Activated naive CD8-positive, alpha-beta T cell treated with anti-CD3 and anti-CD28 coated beads, Interleukin-2, amount 50 U/mL, for 24 hours (primary cell): Measurements from ENCODE around the gene MYBPC1.
"Not testable (repeated sequence)": the region's sequence is repeated elsewhere in the genome, so short reads cannot be mapped to it uniquely, and the experiment has no call there.

Experiments
- ATAC-seq: fragments of 150-1000 bp; cut with Tn5 transposase; one replicate; pipeline ENCODE4 v1.10.0; 2021
- DNase-seq: peaks from one replicate; pipeline ENCODE4 v3.0.0; 2021
- H3K27ac Mint-ChIP-seq: one replicate; pipeline ENCODE4 v1.8.0; 2021; ENCODE audit warnings: mild to moderate bottlenecking, mixed read lengths
- H3K27me3 Mint-ChIP-seq: one replicate; pipeline ENCODE4 v1.8.0; 2021; ENCODE audit warnings: mixed read lengths
- H3K36me3 Mint-ChIP-seq: one replicate; pipeline ENCODE4 v1.8.0; 2021; ENCODE audit warnings: low read depth, mixed read lengths
- H3K4me1 Mint-ChIP-seq: one replicate; pipeline ENCODE4 v1.8.0; 2021; ENCODE audit warnings: mixed read lengths
- H3K4me3 Mint-ChIP-seq: one replicate; pipeline ENCODE4 v1.8.0; 2021; ENCODE audit warnings: mild to moderate bottlenecking, moderate library complexity, mixed read lengths
- H3K9me3 Mint-ChIP-seq: one replicate; pipeline ENCODE4 v1.8.0; 2021; ENCODE audit warnings: mixed read lengths

Gene MYBPC1

DNA sequence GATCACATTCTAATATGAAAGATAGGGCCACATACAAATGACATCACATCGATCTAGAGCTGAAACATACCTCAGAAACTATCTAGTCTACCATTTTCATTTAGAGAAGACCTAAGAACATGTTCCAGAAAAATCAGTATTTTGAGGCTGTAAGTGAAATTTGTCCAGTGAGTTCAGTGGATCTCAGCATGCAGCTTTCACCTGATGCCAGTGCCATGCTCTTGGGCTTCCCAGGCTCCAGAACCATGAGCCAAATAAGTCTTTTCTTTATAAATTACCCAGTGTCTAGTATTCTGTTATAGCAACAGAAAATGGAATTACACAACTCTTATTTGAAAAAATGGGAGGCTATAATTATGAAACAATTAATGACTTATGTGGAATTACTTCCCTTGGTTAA, 111.6 kb downstream of the MYBPC1 start:
- Mint-ChIP-seq H3K27me3 (no peaks in the 10 kb centered on the region), H3K36me3 (no peaks in the 10 kb centered on the region), H3K27ac (no peak overlapping the region), H3K9me3 (no peaks in the 10 kb centered on the region), H3K4me1 (peaks cover 23% of the 10 kb centered on the region), H3K4me3 (no peak overlapping the region)
- ATAC-seq (no peak), DNase-seq (no peak)

DNA sequence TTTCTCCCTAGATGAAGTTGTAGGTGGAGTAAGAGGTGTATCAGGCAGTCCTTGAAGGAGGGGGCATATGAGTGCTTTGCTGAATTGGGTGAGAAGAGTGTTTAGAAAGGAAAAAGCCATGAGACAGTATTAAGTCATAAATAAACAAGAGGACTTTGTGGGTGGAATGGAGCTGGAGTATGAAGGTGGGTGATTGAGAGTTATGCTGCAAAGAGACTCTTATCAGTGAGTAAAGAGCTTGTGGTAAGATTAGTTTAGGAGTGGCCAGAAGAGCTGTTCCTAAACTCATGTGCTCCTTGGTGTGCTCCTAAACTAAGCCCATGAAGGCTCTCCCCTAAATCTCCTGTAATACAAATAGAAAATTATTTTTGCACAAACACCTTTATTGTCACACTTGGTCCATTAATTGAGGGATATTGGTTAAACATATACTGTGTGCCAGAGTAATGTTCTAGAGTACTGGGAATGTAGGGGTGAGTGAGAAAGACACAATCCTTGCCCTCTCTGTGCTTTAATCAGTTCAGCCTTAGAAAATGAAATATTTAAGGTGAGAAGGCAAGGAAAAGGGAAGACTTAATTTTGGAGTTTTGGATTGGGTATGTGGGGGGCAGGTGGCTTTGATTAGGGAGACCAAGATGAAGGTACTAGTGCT, 112.5 kb downstream of the MYBPC1 start:
- Mint-ChIP-seq H3K4me3 (no peak overlapping the region), H3K27me3 (no peaks in the 10 kb centered on the region), H3K4me1 (peaks cover 23% of the 10 kb centered on the region), H3K27ac (no peak overlapping the region), H3K9me3 (no peaks in the 10 kb centered on the region), H3K36me3 (no peaks in the 10 kb centered on the region)
- ATAC-seq = no peak
- no peak for DNase-seq

DNA sequence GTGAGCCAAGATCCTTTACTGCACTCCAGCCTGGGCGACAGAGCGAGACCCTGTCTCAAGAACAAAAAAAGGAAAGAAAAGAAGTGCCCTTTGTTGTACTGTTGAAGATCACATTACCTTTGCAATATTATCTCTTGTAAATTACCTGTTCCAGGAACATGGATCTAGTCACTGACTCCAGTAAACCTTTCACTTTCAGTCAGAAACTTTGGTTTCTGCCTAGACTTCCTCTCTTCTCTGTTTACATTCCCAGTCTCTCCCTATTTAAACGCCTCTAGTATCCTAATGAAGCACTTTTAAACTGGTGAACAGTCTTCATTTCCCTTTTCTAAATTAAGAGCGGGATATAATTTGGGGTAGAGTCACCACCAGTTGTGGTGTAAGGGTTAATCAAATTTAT, 115.5 kb downstream of the MYBPC1 start:
- no peaks in the 10 kb centered on the region for H3K27me3 Mint-ChIP-seq
- DNase-seq (no peak), ATAC-seq (no peak)
- H3K36me3 Mint-ChIP-seq = no peaks in the 10 kb centered on the region
- no peak overlapping the region for H3K4me3 Mint-ChIP-seq
- H3K9me3 Mint-ChIP-seq = no peaks in the 10 kb centered on the region
- no peak overlapping the region for H3K27ac Mint-ChIP-seq
- peaks cover 17% of the 10 kb centered on the region for H3K4me1 Mint-ChIP-seq

DNA sequence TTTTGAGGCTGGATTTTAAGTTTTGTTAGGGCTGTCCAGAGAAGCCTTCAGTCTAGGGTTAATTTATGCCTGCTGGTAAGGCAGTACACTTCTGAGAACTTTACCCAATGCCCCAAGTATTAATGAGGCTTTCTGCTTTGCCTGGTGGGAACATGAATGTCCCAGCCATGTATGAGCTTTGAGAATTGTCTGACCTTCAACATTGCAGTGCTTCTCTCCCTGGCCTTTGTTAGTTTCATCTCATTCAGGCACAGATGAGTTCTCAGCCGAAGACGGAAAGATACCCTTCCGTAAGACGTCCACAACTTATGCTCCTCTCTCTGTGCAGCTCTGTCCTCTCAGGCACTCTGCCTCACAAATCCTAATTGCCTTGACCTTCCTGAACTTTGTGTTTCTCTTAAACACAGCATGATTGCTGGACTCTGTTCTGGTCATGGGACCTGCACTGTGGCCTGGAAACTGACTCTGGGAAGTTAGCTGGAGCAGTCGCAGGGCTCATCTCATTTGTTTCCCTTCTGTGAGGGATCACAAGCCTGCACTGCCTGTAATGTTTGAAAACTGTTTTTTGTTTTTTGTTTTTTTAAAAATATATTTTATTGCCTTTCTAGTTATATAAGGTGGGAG, 118.4 kb downstream of the MYBPC1 start:
- DNase-seq (no peak), ATAC-seq (no peak)
- H3K4me1 Mint-ChIP-seq = peaks cover 12% of the 10 kb centered on the region
- H3K9me3 Mint-ChIP-seq = no peaks in the 10 kb centered on the region
- no peaks in the 10 kb centered on the region for H3K36me3 Mint-ChIP-seq
- H3K27ac Mint-ChIP-seq = no peak overlapping the region
- no peak overlapping the region for H3K4me3 Mint-ChIP-seq
- H3K27me3 Mint-ChIP-seq = no peaks in the 10 kb centered on the region

DNA sequence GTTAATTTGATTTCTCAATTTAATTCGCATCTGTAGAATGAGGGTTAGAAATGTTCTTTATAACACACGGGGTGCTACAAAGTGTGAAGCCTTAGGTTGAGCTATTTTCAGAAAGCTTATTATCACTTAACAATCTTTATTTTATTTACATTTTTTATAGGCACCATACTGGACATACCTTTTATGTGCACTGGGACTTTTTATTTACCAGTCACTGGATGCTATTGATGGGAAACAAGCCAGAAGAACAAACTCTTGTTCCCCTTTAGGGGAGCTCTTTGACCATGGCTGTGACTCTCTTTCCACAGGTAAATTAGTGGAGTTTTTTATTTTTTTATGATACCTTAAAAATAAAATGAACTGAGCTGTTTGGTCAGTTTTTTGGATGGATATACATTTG, 119.2 kb downstream of the MYBPC1 start:
- Mint-ChIP-seq H3K9me3 (no peaks in the 10 kb centered on the region), H3K27me3 (no peaks in the 10 kb centered on the region), H3K36me3 (peaks cover 2% of the 10 kb centered on the region), H3K27ac (no peak overlapping the region), H3K4me1 (peaks cover 11% of the 10 kb centered on the region), H3K4me3 (no peak overlapping the region)
- DNase-seq (no peak), ATAC-seq (no peak)

DNA sequence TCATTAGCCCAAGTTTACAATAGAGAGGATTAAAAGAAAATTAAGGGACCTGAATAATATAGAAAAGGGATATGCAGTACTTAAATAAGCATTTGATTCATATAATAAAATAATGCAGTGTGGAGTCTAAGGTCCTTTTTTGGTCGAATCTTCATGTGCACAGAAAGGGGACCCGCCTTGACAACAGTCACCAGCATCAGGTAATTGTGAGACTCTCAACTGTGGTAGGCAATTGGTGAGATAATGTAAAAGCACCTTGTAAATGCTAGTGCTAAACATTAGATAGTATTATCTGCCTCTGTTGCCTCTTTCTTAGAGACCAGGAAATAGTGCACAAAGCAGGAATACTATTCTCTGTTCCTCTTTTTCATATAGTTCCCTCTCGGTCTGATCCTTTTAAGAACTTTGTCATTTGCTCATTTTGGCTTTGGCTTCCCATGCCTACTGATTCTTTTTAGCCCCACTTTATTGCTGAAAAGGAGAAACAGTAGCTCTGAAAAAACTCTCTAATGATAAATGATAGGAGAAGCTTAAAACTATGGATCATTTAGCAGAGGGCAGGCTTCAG, 120.2 kb downstream of the MYBPC1 start:
- H3K27me3 Mint-ChIP-seq = no peaks in the 10 kb centered on the region
- ATAC-seq (no peak), DNase-seq (no peak)
- H3K36me3 Mint-ChIP-seq = peaks cover 2% of the 10 kb centered on the region
- H3K4me1 Mint-ChIP-seq = peaks cover 3% of the 10 kb centered on the region
- no peaks in the 10 kb centered on the region for H3K9me3 Mint-ChIP-seq
- H3K4me3 Mint-ChIP-seq = no peak overlapping the region
- H3K27ac Mint-ChIP-seq = no peak overlapping the region

DNA sequence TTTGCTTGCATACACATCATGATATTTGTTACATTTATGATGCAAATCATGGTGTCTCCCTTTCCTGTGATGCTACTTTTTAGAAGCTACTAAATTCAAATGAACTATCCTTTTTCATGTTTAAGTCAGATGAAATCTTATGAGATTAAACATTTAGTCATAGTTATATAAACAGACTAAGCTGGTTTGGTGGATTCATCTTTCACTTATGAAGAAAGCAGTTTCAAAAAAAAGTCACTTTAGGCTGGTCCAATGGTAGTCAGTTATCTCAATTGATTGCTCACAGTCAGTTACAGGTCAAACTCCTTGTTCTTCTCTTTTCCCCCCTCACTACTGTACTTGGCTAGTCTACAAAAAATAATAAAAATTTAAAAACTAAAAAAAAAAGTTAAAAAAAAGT, 124.8 kb downstream of the MYBPC1 start:
- DNase-seq (no peak), ATAC-seq (no peak)
- Mint-ChIP-seq H3K27me3 (no peaks in the 10 kb centered on the region), H3K36me3 (peaks cover 3% of the 10 kb centered on the region), H3K9me3 (no peaks in the 10 kb centered on the region), H3K4me3 (no peak overlapping the region), H3K4me1 (no peaks in the 10 kb centered on the region), H3K27ac (no peak overlapping the region)

DNA sequence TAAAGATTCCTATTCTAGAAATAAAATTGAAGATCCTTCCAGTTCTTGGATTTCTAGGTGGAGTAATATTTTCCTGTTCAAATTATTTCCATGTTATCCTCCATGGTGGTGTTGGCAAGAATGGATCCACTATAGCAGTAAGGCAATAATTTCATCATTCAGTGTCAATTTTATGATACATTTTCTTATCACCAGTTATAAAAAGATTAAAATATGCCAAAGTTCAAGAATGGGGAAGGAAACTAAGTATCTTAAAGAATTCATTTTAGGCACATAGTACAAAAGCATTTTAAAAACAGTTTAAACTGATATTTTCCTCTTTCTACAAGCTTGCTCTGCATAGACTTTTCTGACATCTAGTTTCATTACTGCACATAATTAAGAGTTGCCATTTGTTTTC, 125.3 kb downstream of the MYBPC1 start:
- Mint-ChIP-seq H3K4me3 (no peak overlapping the region), H3K9me3 (no peaks in the 10 kb centered on the region), H3K27ac (no peak overlapping the region), H3K4me1 (no peaks in the 10 kb centered on the region), H3K27me3 (no peaks in the 10 kb centered on the region), H3K36me3 (peaks cover 6% of the 10 kb centered on the region)
- ATAC-seq (no peak), DNase-seq (no peak)

DNA sequence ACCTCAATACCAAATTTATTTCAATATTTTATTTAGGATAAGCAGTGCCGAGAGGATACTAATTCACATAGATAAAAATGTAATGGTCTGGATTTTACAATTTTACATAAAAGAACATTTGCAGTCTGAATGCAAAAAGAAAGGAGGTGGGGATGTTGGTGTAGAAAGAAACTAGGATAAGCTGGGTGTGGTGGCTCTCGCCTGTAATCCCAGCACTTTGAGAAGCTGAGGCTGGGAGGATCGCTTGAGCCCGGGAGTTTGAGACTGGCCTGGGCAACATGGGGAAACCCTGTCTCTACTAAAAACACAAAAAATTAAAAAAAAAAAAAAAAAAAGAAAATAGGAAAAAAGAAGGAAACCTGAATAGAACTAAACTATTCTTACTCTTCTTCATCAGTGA, 127.6 kb downstream of the MYBPC1 start:
- no peak for DNase-seq
- Mint-ChIP-seq H3K4me1 (no peaks in the 10 kb centered on the region), H3K27ac (no peak overlapping the region), H3K4me3 (no peak overlapping the region), H3K27me3 (no peaks in the 10 kb centered on the region), H3K36me3 (peaks cover 12% of the 10 kb centered on the region), H3K9me3 (no peaks in the 10 kb centered on the region)
- no peak for ATAC-seq

DNA sequence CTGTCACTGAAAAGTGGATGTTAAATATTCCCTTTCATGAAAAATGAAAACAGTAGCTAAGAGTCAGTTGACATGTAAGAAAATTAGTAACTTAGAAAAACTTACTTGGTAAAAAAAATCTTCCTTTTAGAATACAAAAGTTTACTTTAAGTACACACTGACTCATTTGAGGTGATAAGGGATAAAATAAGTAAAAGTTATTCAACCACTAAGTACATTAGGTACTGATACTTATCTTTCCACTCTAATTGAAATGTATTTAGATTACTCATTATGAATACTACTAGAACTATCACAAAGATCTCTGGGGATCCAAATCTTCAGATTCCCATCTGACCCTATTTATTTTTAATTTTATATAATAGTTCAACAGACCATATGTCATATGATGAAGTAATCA, 132.3 kb downstream of the MYBPC1 start:
- Mint-ChIP-seq H3K4me3 (no peak overlapping the region), H3K27ac (no peak overlapping the region), H3K4me1 (no peaks in the 10 kb centered on the region), H3K9me3 (no peaks in the 10 kb centered on the region), H3K36me3 (peaks cover 16% of the 10 kb centered on the region), H3K27me3 (no peaks in the 10 kb centered on the region)
- no peak for ATAC-seq
- no peak for DNase-seq

DNA sequence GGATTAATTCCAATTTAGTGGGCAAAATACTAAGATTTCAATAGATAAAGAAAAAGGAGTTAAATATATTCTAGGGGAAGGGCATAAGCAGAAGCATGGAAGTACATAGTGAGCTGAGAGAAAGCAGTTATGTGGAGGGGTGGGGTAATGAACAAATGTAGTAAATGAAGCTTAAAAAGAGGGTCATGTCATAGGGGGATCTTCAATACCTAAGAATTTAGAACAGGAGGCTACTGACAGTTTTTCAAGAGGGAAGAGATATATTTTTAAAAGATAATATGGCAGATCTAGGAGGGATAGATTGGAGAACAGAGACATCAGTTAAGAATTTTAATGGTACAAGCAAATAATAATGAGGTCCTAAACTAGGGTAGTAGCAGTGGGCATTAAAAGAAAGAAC, 135.1 kb downstream of the MYBPC1 start:
- Mint-ChIP-seq H3K4me3 (no peak overlapping the region), H3K4me1 (no peaks in the 10 kb centered on the region), H3K36me3 (peaks cover 17% of the 10 kb centered on the region), H3K27ac (no peak overlapping the region), H3K9me3 (no peaks in the 10 kb centered on the region), H3K27me3 (no peaks in the 10 kb centered on the region)
- no peak for ATAC-seq
- DNase-seq = no peak

DNA sequence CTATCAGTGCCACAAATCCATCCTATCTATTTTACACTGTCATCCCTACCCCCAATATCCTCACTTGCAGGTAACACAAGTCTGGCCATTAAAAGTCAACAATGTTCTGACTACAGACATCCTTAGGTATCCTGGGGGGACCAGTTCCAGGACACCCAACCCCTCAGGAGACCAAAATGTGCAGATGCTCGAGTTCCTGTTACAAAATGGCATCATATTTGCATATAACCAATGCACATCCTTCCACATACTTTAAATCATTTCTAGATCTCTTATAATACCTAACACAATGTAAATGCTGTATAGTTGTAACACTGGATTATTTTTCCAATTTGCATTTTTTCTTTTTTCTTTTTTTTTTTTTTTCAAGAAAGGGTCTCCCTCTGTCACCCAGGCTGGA, 137.5 kb downstream of the MYBPC1 start:
- no peak overlapping the region for H3K27ac Mint-ChIP-seq
- ATAC-seq = no peak

DNA sequence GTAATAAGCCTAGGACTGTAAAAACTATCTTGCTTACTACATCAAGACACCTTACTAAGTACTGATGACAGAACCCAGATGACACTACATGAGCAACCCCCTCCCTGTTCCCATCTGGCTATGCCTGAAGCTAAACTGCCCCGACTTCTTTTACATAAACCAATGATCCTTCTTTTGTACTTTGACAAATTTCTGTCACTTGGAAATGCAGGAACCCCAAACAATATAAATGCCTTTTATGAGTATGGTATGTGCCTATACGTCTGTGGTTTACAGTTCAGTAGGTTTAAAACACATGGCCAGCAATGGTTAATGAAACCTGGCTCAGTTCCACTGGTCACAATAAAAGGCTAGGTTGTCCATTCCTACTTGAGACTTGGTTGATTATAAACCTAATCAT, 138.4 kb downstream of the MYBPC1 start:
- no peak overlapping the region for H3K4me3 Mint-ChIP-seq
- H3K36me3 Mint-ChIP-seq = peaks cover 8% of the 10 kb centered on the region
- no peaks in the 10 kb centered on the region for H3K4me1 Mint-ChIP-seq
- H3K27ac Mint-ChIP-seq = no peak overlapping the region
- no peaks in the 10 kb centered on the region for H3K27me3 Mint-ChIP-seq
- ATAC-seq = no peak
- no peak for DNase-seq
- no peaks in the 10 kb centered on the region for H3K9me3 Mint-ChIP-seq

More for the DNA sequence above, 137.5 kb downstream of the MYBPC1 start:
- H3K27me3 Mint-ChIP-seq = no peaks in the 10 kb centered on the region
- H3K9me3 Mint-ChIP-seq = no peaks in the 10 kb centered on the region
- H3K4me3 Mint-ChIP-seq = no peak overlapping the region
- no peak for DNase-seq
- peaks cover 8% of the 10 kb centered on the region for H3K36me3 Mint-ChIP-seq
- no peaks in the 10 kb centered on the region for H3K4me1 Mint-ChIP-seq

DNA sequence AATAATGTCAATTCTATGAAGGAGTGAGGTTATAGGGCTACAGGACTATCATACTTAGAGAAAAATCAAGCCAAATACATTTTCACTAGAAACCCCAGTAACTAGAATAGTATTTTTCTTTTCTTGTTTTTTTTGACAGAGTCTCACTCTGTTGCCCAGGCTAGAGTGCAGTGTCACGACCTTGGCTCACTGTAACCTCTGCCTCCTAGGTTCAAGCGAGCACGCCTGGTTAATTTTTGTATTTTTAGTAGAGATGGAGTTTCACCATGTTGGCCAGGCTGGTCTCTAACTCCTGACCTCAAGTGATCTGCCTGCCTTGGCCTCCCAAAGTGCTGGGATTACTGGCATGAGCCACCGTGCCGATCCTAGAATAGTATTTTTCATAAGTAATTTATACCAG, 139.7 kb downstream of the MYBPC1 start:
- ATAC-seq, H3K4me1 Mint-ChIP-seq, H3K36me3 Mint-ChIP-seq, H3K9me3 Mint-ChIP-seq, DNase-seq, H3K27ac Mint-ChIP-seq, H3K27me3 Mint-ChIP-seq, H3K4me3 Mint-ChIP-seq: not testable (repeated sequence)
